Neuronal stem cell (in vitro differentiated cells): Measurements from ENCODE around the gene PBX4.
A peak's percentile ranks its signal among the peaks of the same experiment; 100 is the strongest.

Experiments
- DNase-seq: peaks from one replicate; pipeline ENCODE4 v3.0.0-alpha.2; 2013; ENCODE audit warnings: low spot score
- H2AFZ ChIP-seq: one replicate; pipeline ENCODE4 v1.6.1; 2013; ENCODE audit warnings: mild to moderate bottlenecking, low read length, inconsistent platforms
- H2AK5ac ChIP-seq: 2 replicates; pipeline ENCODE4 v1.6.1; 2013; ENCODE audit warnings: low read depth, mild to moderate bottlenecking, inconsistent platforms, low read length, moderate library complexity, mixed read lengths
- H2BK120ac ChIP-seq: 2 replicates; pipeline ENCODE4 v1.6.1; 2013; ENCODE audit warnings: low read depth, mild to moderate bottlenecking, inconsistent platforms, low read length, moderate library complexity, mixed read lengths
- H2BK12ac ChIP-seq: one replicate; pipeline ENCODE4 v1.6.1; 2013; ENCODE audit warnings: low read length, inconsistent platforms
- H2BK15ac ChIP-seq: 2 replicates; pipeline ENCODE4 v1.6.1; 2013; ENCODE audit warnings: mild to moderate bottlenecking, low read length, inconsistent platforms, mixed read lengths
- H2BK5ac ChIP-seq: one replicate; pipeline ENCODE4 v1.6.1; 2013; ENCODE audit warnings: inconsistent platforms, mild to moderate bottlenecking, low read length, moderate library complexity
- H3K14ac ChIP-seq: one replicate; pipeline ENCODE4 v1.6.1; 2013; ENCODE audit warnings: low read length, inconsistent platforms
- H3K18ac ChIP-seq: 2 replicates; pipeline ENCODE4 v1.6.1; 2013; ENCODE audit warnings: low read length, inconsistent platforms
- H3K23ac ChIP-seq: 2 replicates; pipeline ENCODE4 v1.6.1; 2013; ENCODE audit warnings: low read depth, mild to moderate bottlenecking, mixed read lengths, low read length, inconsistent platforms; ENCODE audit not compliant: poor library complexity
- H3K27ac ChIP-seq: replicated peaks from 3 replicates; pipeline ENCODE4 v1.5.1; 2013; ENCODE audit warnings: low read length, inconsistent platforms
- H3K27me3 ChIP-seq, 3 experiments: 2 replicates each; pipeline ENCODE4 v1.6.1; 2013; ENCODE audit warnings: low read length in 3 of 3, mild to moderate bottlenecking in 2 of 3, inconsistent platforms in 1 of 3, low read depth in 1 of 3, mixed read lengths in 1 of 3, moderate library complexity in 1 of 3; ENCODE audit not compliant: control insufficient read depth in 3 of 3, insufficient read depth in 3 of 3
- H3K36me3 ChIP-seq, 2 donors: replicated peaks in 1 of 2; 2 replicates each; pipeline ENCODE4 v1.6.1; 2013; ENCODE audit warnings: low read length in 2 of 2; ENCODE audit not compliant: control insufficient read depth in 2 of 2, insufficient read depth in 2 of 2
- H3K4ac ChIP-seq: 2 replicates; pipeline ENCODE4 v1.6.1; 2013; ENCODE audit warnings: inconsistent platforms, mild to moderate bottlenecking, low read length, moderate library complexity
- H3K4me1 ChIP-seq, 2 donors: 1 replicate in 1 of 2; 2 replicates in 1 of 2; pipeline ENCODE4 v1.6.1; 2013; ENCODE audit warnings: low read length in 2 of 2, low read depth in 1 of 2; ENCODE audit not compliant: control insufficient read depth in 2 of 2, insufficient read depth in 1 of 2
- H3K4me2 ChIP-seq: one replicate; pipeline ENCODE4 v1.6.1; 2013; ENCODE audit warnings: mild to moderate bottlenecking, low read length, inconsistent platforms; ENCODE audit not compliant: insufficient read depth, poor library complexity, severe bottlenecking
- H3K4me3 ChIP-seq, 2 donors: 2 replicates each; pipeline ENCODE4 v1.5.1; 2013; ENCODE audit warnings: low read length in 2 of 2, mild to moderate bottlenecking in 2 of 2, inconsistent platforms in 1 of 2, moderate library complexity in 1 of 2
- H3K79me1 ChIP-seq: one replicate; pipeline ENCODE4 v1.6.1; 2013; ENCODE audit warnings: low read depth, mild to moderate bottlenecking, inconsistent platforms, low read length, moderate library complexity
- H3K9ac ChIP-seq: one replicate; pipeline ENCODE4 v1.6.1; 2013; ENCODE audit warnings: mild to moderate bottlenecking, low read depth, low read length, inconsistent platforms; ENCODE audit not compliant: poor library complexity
- H3K9me3 ChIP-seq, 2 donors: replicated peaks in 1 of 2; 2 replicates each; pipeline versions ENCODE3 to v1.6.1; 2013; ENCODE audit warnings: low read length in 2 of 2, mild to moderate bottlenecking in 2 of 2, inconsistent platforms in 1 of 2, low read depth in 1 of 2, mixed read lengths in 1 of 2, moderate library complexity in 1 of 2; ENCODE audit not compliant: control insufficient read depth in 2 of 2, insufficient read depth in 1 of 2
- H4K8ac ChIP-seq: one replicate; pipeline ENCODE4 v1.6.1; 2013; ENCODE audit warnings: low read depth, mild to moderate bottlenecking, inconsistent platforms, low read length, moderate library complexity
- H4K91ac ChIP-seq: one replicate; pipeline ENCODE4 v1.6.1; 2013; ENCODE audit warnings: low read length, low read depth, mild to moderate bottlenecking, inconsistent platforms; ENCODE audit not compliant: poor library complexity
- WGBS, 2 donors: extraction: QIAGEN DNeasy Blood & Tissue Kit; methylation state at CpG; one replicate each; pipeline ENCODE4 v1.1.7; 2013; ENCODE audit warnings: missing lambda C conversion rate in 2 of 2, mixed read lengths in 1 of 2; ENCODE audit not compliant: insufficient read length in 2 of 2, insufficient replicate concordance in 1 of 2; ENCODE audit errors: extremely low coverage in 2 of 2; 5-methylcytosine and 5-hydroxymethylcytosine counted together

PBX4 gene

GRCh38 chr19:19526581-19527370, 91.7 kb downstream of the PBX4 start:
- Histone ChIP-seq H4K91ac (no peak overlapping the region), H3K14ac (no peak overlapping the region), H3K4me2 (no peak overlapping the region), H2AK5ac (no peak overlapping the region), H2BK15ac (no peak overlapping the region), H3K27ac (no peak overlapping the region), H3K4me1 (peaks cover 17 to 20% of the 10 kb centered on the region in 2 donors), H3K23ac (peak overlapping the region; percentile 77), H2BK12ac (no peak overlapping the region), H2BK120ac (no peak overlapping the region), H3K9me3 (no peaks in the 10 kb centered on the region), H3K4me3 (no peak overlapping the region), H3K9ac (peak overlapping the region; percentile 15), H4K8ac (peak overlapping the region; percentile 31), H3K4ac (no peak overlapping the region), H3K36me3 (peaks cover 15 to 72% of the 10 kb centered on the region in 2 donors), H3K79me1 (peaks cover 12% of the 10 kb centered on the region), H3K27me3 (no peaks in the 10 kb centered on the region), H2AFZ (no peak overlapping the region), H3K18ac (no peak overlapping the region), H2BK5ac (no peak overlapping the region)
- DNase-seq: no peak
- no CpG with 5 or more reads among the region's 28 CpGs for WGBS, 2 donors

- Histone ChIP-seq H4K8ac (no peak overlapping the region), H2BK120ac (no peak overlapping the region), H4K91ac (no peak overlapping the region), H2BK12ac (peak overlapping the region; percentile 5), H2BK5ac (no peak overlapping the region), H3K4me3 (no peak overlapping the region), H3K4me2 (no peak overlapping the region), H2AK5ac (no peak overlapping the region), H3K9me3 (no peaks in the 10 kb centered on the region), H3K14ac (no peak overlapping the region), H3K36me3 (peaks cover 13 to 66% of the 10 kb centered on the region in 2 donors), H3K27me3 (no peaks in the 10 kb centered on the region), H2BK15ac (no peak overlapping the region), H2AFZ (no peak overlapping the region), H3K9ac (no peak overlapping the region), H3K4me1 (peaks cover 17 to 20% of the 10 kb centered on the region in 2 donors), H3K23ac (no peak overlapping the region), H3K27ac (peak overlapping the region; percentile 15), H3K18ac (no peak overlapping the region), H3K4ac (no peak overlapping the region), H3K79me1 (peaks cover 11% of the 10 kb centered on the region)
- DNase-seq: no peak
- no CpG with 5 or more reads among the region's 23 CpGs for WGBS, 2 donors
Observed at GRCh38 chr19:19525611-19526380, 92.7 kb downstream of the PBX4 start.

- Histone ChIP-seq H4K8ac (no peak overlapping the region), H3K27ac (no peak overlapping the region), H3K4me1 (peaks cover 10 to 20% of the 10 kb centered on the region in 2 donors), H3K9me3 (no peaks in the 10 kb centered on the region), H3K4ac (no peak overlapping the region), H3K27me3 (no peaks in the 10 kb centered on the region), H3K36me3 (peaks cover 20 to 70% of the 10 kb centered on the region in 2 donors), H2BK5ac (no peak overlapping the region), H2AFZ (no peak overlapping the region), H3K9ac (no peak overlapping the region), H2AK5ac (no peak overlapping the region), H2BK12ac (no peak overlapping the region), H3K18ac (no peak overlapping the region), H3K4me2 (no peak overlapping the region), H3K23ac (no peak overlapping the region), H3K14ac (no peak overlapping the region), H2BK120ac (no peak overlapping the region), H2BK15ac (no peak overlapping the region), H3K4me3 (no peak overlapping the region), H4K91ac (no peak overlapping the region), H3K79me1 (peaks cover 18% of the 10 kb centered on the region)
- DNase-seq: no peak
- no CpG with 5 or more reads among the region's 7 CpGs for WGBS, 2 donors
Observed at GRCh38 chr19:19524053-19524452, 94.4 kb downstream of the PBX4 start.

- no peak overlapping the region for H2BK15ac ChIP-seq
- H3K79me1 ChIP-seq: peaks cover 19% of the 10 kb centered on the region
- no peak overlapping the region for H3K4me3 ChIP-seq
- no peak overlapping the region for H3K4me2 ChIP-seq
- H3K18ac ChIP-seq: no peak overlapping the region
- H2BK120ac ChIP-seq: no peak overlapping the region
- peaks cover 18 to 68% of the 10 kb centered on the region in 2 donors for H3K36me3 ChIP-seq
- H3K23ac ChIP-seq: no peak overlapping the region
- no peak overlapping the region for H2AFZ ChIP-seq
- H2BK5ac ChIP-seq: no peak overlapping the region
- no peak overlapping the region for H3K9ac ChIP-seq
- H3K14ac ChIP-seq: no peak overlapping the region
- peaks cover 10 to 18% of the 10 kb centered on the region in 2 donors for H3K4me1 ChIP-seq
- H4K8ac ChIP-seq: no peak overlapping the region
- DNase-seq: no peak
- no peaks in the 10 kb centered on the region for H3K9me3 ChIP-seq
- no CpG with 5 or more reads among the region's 3 CpGs for WGBS, 2 donors
- no peaks in the 10 kb centered on the region for H3K27me3 ChIP-seq
- H3K4ac ChIP-seq: no peak overlapping the region
- no peak overlapping the region for H2BK12ac ChIP-seq
- no peak overlapping the region for H3K27ac ChIP-seq
- no peak overlapping the region for H4K91ac ChIP-seq
- no peak overlapping the region for H2AK5ac ChIP-seq
Observed at GRCh38 chr19:19523177-19523576, 95.3 kb downstream of the PBX4 start.
